ENCODE data around the gene FGFR4. TPM values are rescaled to one million over a fixed set of nuclear protein-coding genes. Genes with fewer than 3 reads are reported as not detected.

FGFR4 gene
- total and polyA plus RNA-seq, 7 donors = 1.6 to 6.5 (median 3.5) TPM

- 87 to 93% (median 90%) methylated on average over 2 of the region's 2 CpGs for whole genome bisulfite sequencing, 3 donors
- DNase-seq = no peak
- peaks cover 0 to 58% of the 10 kb centered on the region in 2 donors for H3K36me3 ChIP-seq (ENCODE audit: insufficient read depth in 1 of 2, low read depth in 1 of 2)
- no peaks in the 10 kb centered on the region for H3K9me3 ChIP-seq
- H3K27ac ChIP-seq = no peak overlapping the region
- no peak overlapping the region for H3K4me3 ChIP-seq
- intact Hi-C loops (cut with DNase I) = no loop called here
- H3K4me1 ChIP-seq = peaks cover 48% of the 10 kb centered on the region
- no peaks in the 10 kb centered on the region for H3K27me3 ChIP-seq (ENCODE audit: insufficient read depth in 3 of 3, low read length in 2 of 3)
- peak in 3 of 4 donors; percentile 56 to 74 (median 73) for ATAC-seq
- TF ChIP-seq CTCF (IDR thresholded peaks at IDR 0.05) = no peak
These were observed 55.4 kb downstream of the FGFR4 start for GRCh38 chr5:177142098-177142611.

GRCh38 chr5:177142778-177143177, 56.1 kb downstream of the FGFR4 start:
- H3K27me3 ChIP-seq (ENCODE audit: insufficient read depth in 3 of 3, low read length in 2 of 3) = no peaks in the 10 kb centered on the region
- WGBS, 3 donors = 84 to 97% (median 94%) methylated on average over 1 of the region's 1 CpG
- H3K4me3 ChIP-seq = no peak overlapping the region
- intact Hi-C loops (cut with DNase I) = no loop called here
- H3K4me1 ChIP-seq = peaks cover 42% of the 10 kb centered on the region
- peaks cover 0 to 54% of the 10 kb centered on the region in 2 donors for H3K36me3 ChIP-seq (ENCODE audit: insufficient read depth in 1 of 2, low read depth in 1 of 2)
- no peak overlapping the region for H3K27ac ChIP-seq
- TF ChIP-seq CTCF (IDR thresholded peaks at IDR 0.05) = no peak
- DNase-seq (no peak), ATAC-seq (peak in 3 of 4 donors; percentile 25 to 61 (median 61))
- H3K9me3 ChIP-seq = no peaks in the 10 kb centered on the region

DNA sequence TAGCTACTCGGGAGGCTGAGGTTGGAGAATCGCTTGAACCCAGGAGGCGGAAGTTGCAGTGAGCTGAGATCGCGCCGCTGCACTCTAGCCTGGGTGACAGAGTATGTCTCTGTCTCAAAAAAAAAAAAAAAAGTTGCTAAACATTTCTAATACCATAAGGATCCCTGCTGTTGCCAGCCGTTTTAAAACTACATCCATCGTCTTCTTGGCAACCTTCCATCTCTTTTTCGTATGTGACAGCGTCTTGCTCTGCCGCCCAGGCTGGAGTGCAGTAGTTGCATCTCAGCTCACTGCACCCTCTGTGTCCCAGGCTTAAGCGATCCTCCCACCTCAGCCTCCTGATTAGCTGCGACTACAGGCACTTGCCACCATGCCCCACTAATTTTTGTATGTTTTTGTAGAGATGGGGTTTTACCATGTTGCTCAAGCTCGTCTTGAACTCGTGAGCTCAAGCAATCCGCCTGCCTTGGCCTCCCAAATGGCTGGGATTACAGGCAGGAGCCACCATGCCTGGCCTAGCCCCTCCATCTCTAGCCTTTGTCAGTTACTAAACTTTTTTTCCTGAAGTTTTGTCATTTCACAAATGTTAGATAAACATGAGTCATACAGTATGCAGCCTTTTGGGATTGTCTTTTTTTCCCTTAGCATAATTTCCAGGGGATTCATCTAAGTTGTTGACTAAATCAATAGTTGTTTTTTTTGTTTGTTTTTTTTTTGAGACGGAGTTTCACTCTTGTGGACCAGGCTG, 60.4 kb downstream of the FGFR4 start:
- intact Hi-C loops (cut with DNase I) = no loop called here
- peaks cover 22% of the 10 kb centered on the region for H3K4me1 ChIP-seq
- H3K27ac ChIP-seq = no peak overlapping the region
- ATAC-seq = no peak
- WGBS, 3 donors = 85 to 91% (median 87%) methylated on average over 17 of the region's 17 CpGs
- no peaks in the 10 kb centered on the region for H3K27me3 ChIP-seq (ENCODE audit: insufficient read depth in 3 of 3, low read length in 2 of 3)
- no peak for DNase-seq
- no peak overlapping the region for H3K4me3 ChIP-seq
- peaks cover 0 to 60% of the 10 kb centered on the region in 2 donors for H3K36me3 ChIP-seq (ENCODE audit: insufficient read depth in 1 of 2, low read depth in 1 of 2)
- TF ChIP-seq CTCF (IDR thresholded peaks at IDR 0.05) = no peak
- no peaks in the 10 kb centered on the region for H3K9me3 ChIP-seq

Other genes starting within 250 kb of the FGFR4 start
- 1 to 10 TPM; 1.7 to 3.1 (median 2.3) TPM for gene HK3, start 187.6 kb upstream of the FGFR4 start, total RNA-seq
- gene HK3, start 187.6 kb upstream of the FGFR4 start, polyA plus RNA-seq = 1 to 10 TPM; 1.6 to 2.7 (median 2.6) TPM
- gene UIMC1, start 80.1 kb upstream of the FGFR4 start, total RNA-seq = 10 to 100 TPM; 12.7 to 40.0 (median 33.5) TPM
- 10 to 100 TPM; 15.4 to 26.1 (median 18.8) TPM for gene UIMC1, start 80.1 kb upstream of the FGFR4 start, polyA plus RNA-seq
- gene ZNF346, start 64.2 kb upstream of the FGFR4 start, total RNA-seq = 1 to 10 TPM; 3.5 to 7.9 (median 6.8) TPM
- 1 to 10 TPM; 4.8 to 8.3 (median 5.4) TPM for gene ZNF346, start 64.2 kb upstream of the FGFR4 start, polyA plus RNA-seq
- 10 to 100 TPM; 38.5 to 56.2 (median 43.2) TPM for gene NSD1, start 46.9 kb downstream of the FGFR4 start, total RNA-seq
- 10 to 100 TPM in 1 of 3 donors, 1 to 10 TPM in 2; 6.0 to 29.9 (median 6.1) TPM for gene NSD1, start 46.9 kb downstream of the FGFR4 start, polyA plus RNA-seq
- 10 to 100 TPM; 14.9 to 21.1 (median 20.1) TPM for gene RAB24, start 216.8 kb downstream of the FGFR4 start, total RNA-seq
- 10 to 100 TPM; 29.4 to 38.2 (median 37.4) TPM for gene RAB24, start 216.8 kb downstream of the FGFR4 start, polyA plus RNA-seq
- 10 to 100 TPM; 19.9 to 66.8 (median 44.3) TPM for gene PRELID1, start 216.9 kb downstream of the FGFR4 start, total RNA-seq
- gene PRELID1, start 216.9 kb downstream of the FGFR4 start, polyA plus RNA-seq = 100 to 1,000 TPM in 1 of 3 donors, 10 to 100 TPM in 2; 44.3 to 201 (median 56.8) TPM
- gene MXD3, start 225.0 kb downstream of the FGFR4 start, total RNA-seq = 1 to 10 TPM; 2.3 to 4.2 (median 2.8) TPM
- gene MXD3, start 225.0 kb downstream of the FGFR4 start, polyA plus RNA-seq = 1 to 10 TPM in 2 of 3 donors, under 1 TPM in 1; 0.80 to 2.1 (median 1.3) TPM

Data from psoas muscle (tissue), 8 donors.